ENCODE results near the gene TMBIM1. TPM values are rescaled to one million over a fixed set of nuclear protein-coding genes. Genes with fewer than 3 reads are reported as not detected.

The TMBIM1 gene
- total RNA-seq, 1 experiment from 2014 or later: 76.0 TPM

GRCh38 chr2:218291318-218292047 lies 820 bp downstream of the TMBIM1 start:
- Histone ChIP-seq H3K27ac (no peak overlapping the region; the same call in 1 of the 2 replicates), H3K4me3 (peak overlapping the region; percentile 84), H3K9me3 (replicated peaks) (no peaks in the 10 kb centered on the region), H3K4me1 (replicated peaks) (peaks cover 38% of the 10 kb centered on the region), H3K27me3 (replicated peaks) (no peaks in the 10 kb centered on the region), H3K36me3 (no peaks in the 10 kb centered on the region)
- no peak for DNase-seq (ENCODE audit: low read depth in 1 of 2, low spot score in 2 of 2)

- H3K27ac ChIP-seq: no peak overlapping the region
- no peaks in the 10 kb centered on the region for H3K27me3 ChIP-seq (replicated peaks)
- no peak overlapping the region for H3K4me3 ChIP-seq
- peaks cover 3% of the 10 kb centered on the region for H3K36me3 ChIP-seq
- no peak for DNase-seq (ENCODE audit: low read depth in 1 of 2, low spot score in 2 of 2)
- no peaks in the 10 kb centered on the region for H3K9me3 ChIP-seq (replicated peaks)
- H3K4me1 ChIP-seq (replicated peaks): peaks cover 47% of the 10 kb centered on the region
Observed at GRCh38 chr2:218290316-218291261, 1.7 kb downstream of the TMBIM1 start.

GRCh38 chr2:218289639-218290315 lies 2.5 kb downstream of the TMBIM1 start:
- H3K9me3 ChIP-seq (replicated peaks): no peaks in the 10 kb centered on the region
- no peak overlapping the region for H3K4me3 ChIP-seq
- H3K27me3 ChIP-seq (replicated peaks): no peaks in the 10 kb centered on the region
- H3K36me3 ChIP-seq: peaks cover 10% of the 10 kb centered on the region
- no peak for DNase-seq (ENCODE audit: low read depth in 1 of 2, low spot score in 2 of 2)
- peaks cover 53% of the 10 kb centered on the region for H3K4me1 ChIP-seq (replicated peaks)
- no peak overlapping the region for H3K27ac ChIP-seq

- H3K9me3 ChIP-seq (replicated peaks): no peaks in the 10 kb centered on the region
- peak overlapping the region; percentile 25 for H3K4me3 ChIP-seq
- peaks cover 54% of the 10 kb centered on the region for H3K4me1 ChIP-seq (replicated peaks)
- no peaks in the 10 kb centered on the region for H3K27me3 ChIP-seq (replicated peaks)
- peak overlapping the region; percentile 95 for H3K27ac ChIP-seq
- peaks cover 26% of the 10 kb centered on the region for H3K36me3 ChIP-seq
- peak; percentile 93 to 94 for DNase-seq (ENCODE audit: low read depth in 1 of 2, low spot score in 2 of 2)
Observed at GRCh38 chr2:218286570-218287459, 5.5 kb downstream of the TMBIM1 start.

GRCh38 chr2:218285604-218286003 lies 6.7 kb downstream of the TMBIM1 start:
- Histone ChIP-seq H3K4me3 (no peak overlapping the region), H3K36me3 (peaks cover 31% of the 10 kb centered on the region), H3K9me3 (replicated peaks) (no peaks in the 10 kb centered on the region), H3K27me3 (replicated peaks) (no peaks in the 10 kb centered on the region), H3K4me1 (replicated peaks) (peaks cover 44% of the 10 kb centered on the region), H3K27ac (peak overlapping the region; percentile 95; the same call in 1 of the 2 replicates)
- DNase-seq (ENCODE audit: low read depth in 1 of 2, low spot score in 2 of 2): no peak

- Histone ChIP-seq H3K36me3 (peaks cover 42% of the 10 kb centered on the region), H3K27me3 (replicated peaks) (no peaks in the 10 kb centered on the region), H3K9me3 (replicated peaks) (no peaks in the 10 kb centered on the region), H3K4me3 (no peak overlapping the region), H3K4me1 (replicated peaks) (peaks cover 35% of the 10 kb centered on the region), H3K27ac (no peak overlapping the region)
- no peak for DNase-seq (ENCODE audit: low read depth in 1 of 2, low spot score in 2 of 2)
Observed at GRCh38 chr2:218284106-218284811, 8.0 kb downstream of the TMBIM1 start.

GRCh38 chr2:218282173-218282991 lies 9.9 kb downstream of the TMBIM1 start:
- Histone ChIP-seq H3K4me1 (replicated peaks) (peaks cover 30% of the 10 kb centered on the region), H3K27me3 (replicated peaks) (no peaks in the 10 kb centered on the region), H3K9me3 (replicated peaks) (no peaks in the 10 kb centered on the region), H3K4me3 (no peak overlapping the region), H3K27ac (no peak overlapping the region), H3K36me3 (peaks cover 61% of the 10 kb centered on the region)
- no peak for DNase-seq (ENCODE audit: low read depth in 1 of 2, low spot score in 2 of 2)

GRCh38 chr2:218281449-218281848 lies 10.9 kb downstream of the TMBIM1 start:
- no peak overlapping the region for H3K27ac ChIP-seq
- no peaks in the 10 kb centered on the region for H3K9me3 ChIP-seq (replicated peaks)
- peaks cover 70% of the 10 kb centered on the region for H3K36me3 ChIP-seq
- no peak for DNase-seq (ENCODE audit: low read depth in 1 of 2, low spot score in 2 of 2)
- no peaks in the 10 kb centered on the region for H3K27me3 ChIP-seq (replicated peaks)
- peaks cover 21% of the 10 kb centered on the region for H3K4me1 ChIP-seq (replicated peaks)
- H3K4me3 ChIP-seq: no peak overlapping the region

- Histone ChIP-seq H3K27me3 (replicated peaks) (no peaks in the 10 kb centered on the region), H3K4me3 (no peak overlapping the region), H3K36me3 (peaks cover 76% of the 10 kb centered on the region), H3K27ac (no peak overlapping the region), H3K4me1 (replicated peaks) (peaks cover 10% of the 10 kb centered on the region), H3K9me3 (replicated peaks) (no peaks in the 10 kb centered on the region)
- no peak for DNase-seq (ENCODE audit: low read depth in 1 of 2, low spot score in 2 of 2)
Observed at GRCh38 chr2:218280260-218280870, 11.9 kb downstream of the TMBIM1 start.

GRCh38 chr2:218278531-218279360 lies 13.6 kb downstream of the TMBIM1 start:
- Histone ChIP-seq H3K27me3 (replicated peaks) (no peaks in the 10 kb centered on the region), H3K36me3 (peaks cover 82% of the 10 kb centered on the region), H3K4me3 (no peak overlapping the region), H3K4me1 (replicated peaks) (no peaks in the 10 kb centered on the region), H3K9me3 (replicated peaks) (no peaks in the 10 kb centered on the region), H3K27ac (no peak overlapping the region)
- no peak for DNase-seq (ENCODE audit: low read depth in 1 of 2, low spot score in 2 of 2)

- H3K36me3 ChIP-seq: peaks cover 83% of the 10 kb centered on the region
- H3K4me3 ChIP-seq: no peak overlapping the region
- H3K27ac ChIP-seq: no peak overlapping the region
- peaks cover 2% of the 10 kb centered on the region for H3K4me1 ChIP-seq (replicated peaks)
- H3K27me3 ChIP-seq (replicated peaks): no peaks in the 10 kb centered on the region
- DNase-seq (ENCODE audit: low read depth in 1 of 2, low spot score in 2 of 2): no peak
- H3K9me3 ChIP-seq (replicated peaks): no peaks in the 10 kb centered on the region
Observed at GRCh38 chr2:218277921-218278320, 14.4 kb downstream of the TMBIM1 start.
